Measurements from ENCODE around the gene CDK14. TPM values are rescaled to one million over a fixed set of nuclear protein-coding genes. Genes with fewer than 3 reads are reported as not detected.

CDK14 gene
- total RNA-seq, 6 donors from 2014 or later: 21.7 to 53.4 (median 37.1) TPM

GRCh38 chr7:91082852-91083495, 486.9 kb downstream of the CDK14 start:
- no peaks in the 10 kb centered on the region for H3K27me3 ChIP-seq
- TF ChIP-seq CTCF (IDR thresholded peaks at IDR 0.05) (peak in 5 of 6 experiments; percentile 28 to 42 (median 38)), POLR2AphosphoS5 (IDR thresholded peaks at IDR 0.05) (no peak)
- H3K4me1 ChIP-seq: peaks cover 0 to 13% (median 2%) of the 10 kb centered on the region in 4 donors
- WGBS, 2 donors: 48 to 52% methylated on average over 2 of the region's 2 CpGs
- no peak overlapping the region for H3K27ac ChIP-seq
- H3K9me3 ChIP-seq: no peaks in the 10 kb centered on the region
- peak in 1 of 2 donors; percentile 64 for ATAC-seq (ENCODE audit: low FRiP score in 2 of 2)
- H3K4me3 ChIP-seq: no peak overlapping the region
- H3K36me3 ChIP-seq: no peaks in the 10 kb centered on the region
- no peak for DNase-seq

- Histone ChIP-seq H3K27me3 (no peaks in the 10 kb centered on the region), H3K4me1 (peaks cover 0 to 13% (median 2%) of the 10 kb centered on the region in 4 donors), H3K4me3 (no peak overlapping the region), H3K36me3 (no peaks in the 10 kb centered on the region), H3K9me3 (no peaks in the 10 kb centered on the region), H3K27ac (peak overlapping the region in 1 of 4 donors; percentile 21)
- peak; percentile 41 to 63 for ATAC-seq (ENCODE audit: low FRiP score in 2 of 2)
- no peak for DNase-seq
- TF ChIP-seq EP300 (IDR thresholded peaks at IDR 0.05): no peak
- WGBS, 2 donors: 53 to 63% methylated on average over 3 of the region's 3 CpGs
Observed at GRCh38 chr7:91083855-91084644, 487.9 kb downstream of the CDK14 start.

- H3K4me1 ChIP-seq: peaks cover 0 to 13% (median 4%) of the 10 kb centered on the region in 4 donors
- no peak for TF ChIP-seq CTCF (IDR thresholded peaks at IDR 0.05)
- no peak for TF ChIP-seq EP300 (IDR thresholded peaks at IDR 0.05)
- TF ChIP-seq POLR2AphosphoS5 (IDR thresholded peaks at IDR 0.05): no peak
- no peak for TF ChIP-seq POLR2A (IDR thresholded peaks at IDR 0.05)
- no peak overlapping the region for H3K27ac ChIP-seq
- H3K27me3 ChIP-seq: no peaks in the 10 kb centered on the region
- no peaks in the 10 kb centered on the region for H3K9me3 ChIP-seq
- DNase-seq (no peak), ATAC-seq (ENCODE audit: low FRiP score in 2 of 2) (no peak)
- WGBS, 2 donors: 71 to 94% methylated on average over 4 of the region's 4 CpGs
- no peaks in the 10 kb centered on the region for H3K36me3 ChIP-seq
- H3K4me3 ChIP-seq: no peak overlapping the region
Observed at GRCh38 chr7:91085175-91085574, 489.1 kb downstream of the CDK14 start.

GRCh38 chr7:91086200-91086599, 490.1 kb downstream of the CDK14 start:
- TF ChIP-seq POLR2AphosphoS5 (IDR thresholded peaks at IDR 0.05) (no peak), POLR2A (IDR thresholded peaks at IDR 0.05) (no peak), CTCF (IDR thresholded peaks at IDR 0.05) (no peak), EP300 (IDR thresholded peaks at IDR 0.05) (no peak)
- Histone ChIP-seq H3K4me1 (peaks cover 0 to 13% (median 4%) of the 10 kb centered on the region in 4 donors), H3K9me3 (no peaks in the 10 kb centered on the region), H3K27ac (no peak overlapping the region), H3K27me3 (no peaks in the 10 kb centered on the region), H3K36me3 (no peaks in the 10 kb centered on the region), H3K4me3 (no peak overlapping the region)
- no peak for ATAC-seq (ENCODE audit: low FRiP score in 2 of 2)
- WGBS, 2 donors: 94 to 96% methylated on average over 4 of the region's 4 CpGs
- no peak for DNase-seq

GRCh38 chr7:91088156-91088555, 492.0 kb downstream of the CDK14 start:
- no peak for DNase-seq
- Histone ChIP-seq H3K4me3 (no peak overlapping the region), H3K4me1 (peaks cover 0 to 11% (median 4%) of the 10 kb centered on the region in 4 donors), H3K27me3 (no peaks in the 10 kb centered on the region), H3K27ac (no peak overlapping the region), H3K36me3 (no peaks in the 10 kb centered on the region), H3K9me3 (no peaks in the 10 kb centered on the region)
- no peak for ATAC-seq (ENCODE audit: low FRiP score in 2 of 2)
- TF ChIP-seq POLR2A (IDR thresholded peaks at IDR 0.05) (no peak), POLR2AphosphoS5 (IDR thresholded peaks at IDR 0.05) (no peak), CTCF (IDR thresholded peaks at IDR 0.05) (no peak), EP300 (IDR thresholded peaks at IDR 0.05) (no peak)
- WGBS, 2 donors: 46 to 64% methylated on average over 1 of the region's 1 CpG

All from upper lobe of left lung (tissue), 6 donors.